Endothelial cell of umbilical vein (primary cell): ENCODE measurements around the gene ITPKB. TPM values are rescaled to one million over a fixed set of nuclear protein-coding genes. Genes with fewer than 3 reads are reported as not detected.

Experiments
- BruUV-seq: library from RNA; stranded (reverse); fragments of 400-500 nt; replicated peaks from 2 replicates; lab custom pipeline; 2021; lab: Mats Ljungman, UMichigan
- CTCF ChIA-PET: fragments of 300-600, 350-600 bp; sonication (Branson Sonifier 250); formaldehyde crosslinking; loops from one replicate; lab custom pipeline; 2021; ENCODE audit warnings: antibody characterized with exemption, inconsistent platforms; lab: Charles Lee
- POLR2A ChIA-PET: fragments of 300-600, 350-600 bp; sonication (Branson Sonifier 250); formaldehyde crosslinking; loops from one replicate; lab custom pipeline; 2021; ENCODE audit warnings: antibody characterized with exemption, inconsistent platforms; lab: Charles Lee
- DNase-seq: peaks from one replicate; pipeline ENCODE4 v3.0.0-alpha.2; 2011; ENCODE audit warnings: low read depth, low spot score
- FAIRE-seq: peaks from 2 replicates; lab custom pipeline; 2011; peaks lifted over from hg19 to GRCh38; lab: Jason Lieb, UNC
- H2AFZ ChIP-seq: 2 replicates; pipeline ENCODE4 v1.6.0; 2012; ENCODE audit warnings: low read depth, low read length, control low read depth, inconsistent platforms
- H3K27ac ChIP-seq: 2 replicates; pipeline ENCODE4 v1.5.1; 2011; ENCODE audit warnings: low read depth, mild to moderate bottlenecking, control low read depth, low read length, moderate library complexity; ENCODE audit not compliant: insufficient read depth
- H3K27me3 ChIP-seq, 2 experiments: 2 replicates each; pipeline versions ENCODE4 v1.6.0 to v1.6.1; 2011; ENCODE audit warnings: low read length in 2 of 2, mixed read lengths in 1 of 2; ENCODE audit not compliant: control insufficient read depth in 2 of 2, insufficient read depth in 2 of 2
- H3K36me3 ChIP-seq, 2 experiments: 2 replicates in 1 of 2; 3 replicates in 1 of 2; pipeline ENCODE4 v1.5.1; 2011; ENCODE audit warnings: low read length in 2 of 2, mild to moderate bottlenecking in 1 of 2, moderate library complexity in 1 of 2; ENCODE audit not compliant: control insufficient read depth in 2 of 2, insufficient read depth in 2 of 2; ENCODE audit errors: extremely low read depth in 1 of 2
- H3K4me1 ChIP-seq: 3 replicates; pipeline ENCODE4 v1.5.1; 2011; ENCODE audit warnings: mild to moderate bottlenecking, low read length; ENCODE audit not compliant: control insufficient read depth, insufficient read depth; ENCODE audit errors: extremely low read depth
- H3K4me2 ChIP-seq: 2 replicates; pipeline ENCODE4 v1.6.1; 2011; ENCODE audit warnings: low read length, control low read depth, mixed read lengths; ENCODE audit not compliant: insufficient read depth
- H3K4me3 ChIP-seq, 3 experiments: fragments of 200-600 bp in 1 of 3; sonication (generic), shearing (Covaris generic) in 1 of 3; replicated peaks in 1 of 3; 2 replicates each; pipeline ENCODE4 v1.5.1; 2011 to 2016; ENCODE audit warnings: control low read depth in 3 of 3, low read length in 3 of 3, mild to moderate bottlenecking in 2 of 3, inconsistent platforms in 1 of 3, low read depth in 1 of 3, moderate library complexity in 1 of 3; ENCODE audit not compliant: insufficient read depth in 1 of 3
- H3K79me2 ChIP-seq: 2 replicates; pipeline ENCODE4 v1.6.0; 2012; ENCODE audit warnings: low read length, inconsistent platforms; ENCODE audit not compliant: control insufficient read depth, insufficient read depth
- H3K9ac ChIP-seq: replicated peaks from 2 replicates; pipeline ENCODE3; 2011; ENCODE audit warnings: low read length, control low read depth; ENCODE audit not compliant: insufficient read depth; ENCODE audit errors: extremely low read depth
- H3K9me1 ChIP-seq: replicated peaks from 3 replicates; pipeline ENCODE4 v1.6.0; 2011; ENCODE audit warnings: mild to moderate bottlenecking, low read length; ENCODE audit not compliant: control insufficient read depth, insufficient read depth; ENCODE audit errors: extremely low read depth
- H3K9me3 ChIP-seq: replicated peaks from 2 replicates; pipeline ENCODE4 v1.5.1; 2012; ENCODE audit warnings: low read length, inconsistent platforms; ENCODE audit not compliant: control insufficient read depth, insufficient read depth
- H4K20me1 ChIP-seq: replicated peaks from 2 replicates; pipeline ENCODE3; 2011; ENCODE audit warnings: mild to moderate bottlenecking, low read length; ENCODE audit not compliant: control insufficient read depth, insufficient read depth; ENCODE audit errors: extremely low read depth
- CTCF ChIP-seq, 2 donors: IDR thresholded peaks; 1 replicate in 1 of 2; 2 replicates in 1 of 2; pipeline ENCODE4 v1.5.1; 2011; ENCODE audit warnings: low read length in 2 of 2, mild to moderate bottlenecking in 2 of 2, moderate library complexity in 2 of 2, control low read depth in 1 of 2, inconsistent platforms in 1 of 2, low read depth in 1 of 2; ENCODE audit not compliant: insufficient read depth in 1 of 2; ENCODE audit errors: extremely low read depth in 1 of 2
- EZH2 ChIP-seq: IDR thresholded peaks from 2 replicates; pipeline ENCODE4 v1.6.1; 2012; ENCODE audit warnings: borderline replicate concordance, low read depth, mild to moderate bottlenecking, moderate library complexity, low read length, inconsistent platforms; ENCODE audit not compliant: severe bottlenecking
- FOS ChIP-seq: IDR thresholded peaks from 2 replicates; pipeline ENCODE4 v1.6.1; 2011; ENCODE audit warnings: mild to moderate bottlenecking, low read length, moderate library complexity, borderline replicate concordance; ENCODE audit not compliant: insufficient read depth
- GATA2 ChIP-seq: IDR thresholded peaks from 2 replicates; pipeline ENCODE4 v1.7.0; 2011; ENCODE audit warnings: low read depth, mild to moderate bottlenecking, moderate library complexity, mixed read lengths, low read length; ENCODE audit not compliant: insufficient read length, insufficient read depth
- JUN ChIP-seq: IDR thresholded peaks from 2 replicates; pipeline ENCODE4 v1.6.1; 2011; ENCODE audit warnings: borderline replicate concordance, low read depth; ENCODE audit not compliant: insufficient read length, insufficient read depth
- MAX ChIP-seq: IDR thresholded peaks from 2 replicates; pipeline ENCODE4 v1.6.1; 2011; ENCODE audit not compliant: insufficient read depth, insufficient read length
- MYC ChIP-seq: IDR thresholded peaks from one replicate; pipeline ENCODE4 v1.6.1; 2011; ENCODE audit warnings: mild to moderate bottlenecking, low read depth, low read length
- POLR2A ChIP-seq: IDR thresholded peaks from 2 replicates; pipeline ENCODE4 v1.6.1; 2012; ENCODE audit warnings: low read depth, mild to moderate bottlenecking, control low read depth, low read length
- POLR2AphosphoS5 ChIP-seq: IDR thresholded peaks from 2 replicates; pipeline ENCODE4 v1.6.1; 2012; ENCODE audit warnings: low read depth, mild to moderate bottlenecking, control low read depth, low read length, moderate library complexity; ENCODE audit not compliant: insufficient read depth
- dilution Hi-C: fragments of 300-500 bp; cut with MboI; formaldehyde crosslinking; loops from one replicate; pipeline ENCODE4 v1.15.0; 2019; ENCODE audit warnings: low sequenced_read_pairs; ENCODE audit not compliant: extremely low pct_ligation_motif_present
- intact Hi-C: fragments of 100-400 bp; cut with micrococcal nuclease; formaldehyde crosslinking; loops from one replicate; pipeline ENCODE4 v1.10.0; 2022
- polyA plus RNA-seq, 4 experiments: library from polyadenylated mRNA; depleted of rRNA in 3 of 4; stranded (reverse) in 3 of 4; unstranded in 1 of 4; fragments of >200 nt; gene quantifications; 2 replicates each; pipeline versions ENCODE4 v1.2.1 to v1.2.3, GENCODE V29; 2011 to 2012; ENCODE audit warnings: missing spikeins in 1 of 4
- total RNA-seq: library from RNA; stranded (reverse); gene quantifications from 2 replicates; pipeline ENCODE4 v1.2.3, GENCODE V29; 2021

The ITPKB gene
- total and polyA plus RNA-seq, 2 donors (not counting 3 experiments of a cell fraction or from before 2014, with no cell fraction given): 7.7 to 34.8 TPM

GRCh38 chr1:226598455-226598849, 140.6 kb downstream of the ITPKB start:
- Histone ChIP-seq H2AFZ (no peak overlapping the region), H3K4me2 (no peak overlapping the region), H3K9me1 (no peaks in the 10 kb centered on the region), H3K9me3 (no peaks in the 10 kb centered on the region), H3K4me1 (no peaks in the 10 kb centered on the region), H3K4me3 (no peak overlapping the region), H4K20me1 (no peaks in the 10 kb centered on the region), H3K27me3 (peaks cover 0 to 11% of the 10 kb centered on the region in 2 experiments), H3K27ac (no peak overlapping the region), H3K36me3 (no peaks in the 10 kb centered on the region), H3K9ac (no peak overlapping the region), H3K79me2 (no peaks in the 10 kb centered on the region)
- BruUV-seq: no TSS peak
- no peak for TF ChIP-seq JUN
- no peak for TF ChIP-seq CTCF (IDR thresholded peaks at IDR 0.05; ENCODE audit: extremely low read depth in 1 of 2, insufficient read depth in 1 of 2, low read depth in 1 of 2, low read length in 2 of 2)
- TF ChIP-seq EZH2: no peak
- no peak for TF ChIP-seq FOS
- TF ChIP-seq MYC: no peak
- no peak for TF ChIP-seq POLR2AphosphoS5
- no peak for TF ChIP-seq GATA2
- no peak for TF ChIP-seq POLR2A
- TF ChIP-seq MAX: no peak
- CTCF ChIA-PET: interaction anchor here (1.6 kb wide), 1 partner anchor 11 kb away, joined by 6 read pairs; no protein-coding TSS in a partner anchor
- dilution Hi-C loops (no loop called here), intact Hi-C loops (no loop called here)
- FAIRE-seq (no peak), DNase-seq (no peak)
- POLR2A ChIA-PET: no interaction called here
